ENCODE results near the gene TBC1D22A.

- TF ChIP-seq CTCF (IDR thresholded peaks at IDR 0.05) = no peak
- no peak for TF ChIP-seq POLR2A (IDR thresholded peaks at IDR 0.05)
- no peak for TF ChIP-seq EP300 (IDR thresholded peaks at IDR 0.05)
These were observed 276.9 kb downstream of the TBC1D22A start for GRCh38 chr22:47039356-47039755.

Data from ovary (tissue), 3 donors.